Measurements from ENCODE around the gene LSR.

DNA sequence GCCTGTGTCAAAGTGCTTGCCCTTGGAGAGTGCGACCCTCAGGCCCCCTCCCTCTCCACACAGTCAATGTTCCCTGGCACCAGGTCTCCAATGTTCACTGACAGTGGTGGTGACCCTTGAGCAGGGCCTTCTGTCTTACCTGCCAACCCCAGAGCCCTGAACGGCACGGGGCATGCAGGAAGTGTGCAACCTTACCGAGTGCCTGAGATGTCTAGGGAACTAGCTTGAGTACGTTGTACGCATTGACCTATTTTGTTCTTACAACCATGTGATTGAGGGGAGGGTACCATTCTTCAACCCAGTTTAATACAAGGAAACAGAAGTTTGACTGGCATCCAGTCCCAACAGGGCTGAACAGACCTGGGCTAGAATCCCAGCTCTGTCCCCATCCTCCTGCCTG lies 56.4 kb downstream of the LSR start:
- no peak for TF ChIP-seq ZNF274 (IDR thresholded peaks at IDR 0.05; ENCODE audit: low read depth, low read length)
- TF ChIP-seq YY1 (IDR thresholded peaks at IDR 0.05; ENCODE audit: insufficient read depth, insufficient read length), result no peak

Data from NT2/D1 (cell line).